Osteoblast (primary cell): ENCODE measurements around the gene ADAP1. TPM values are rescaled to one million over a fixed set of nuclear protein-coding genes. Genes with fewer than 3 reads are reported as not detected.

ENCODE experiments used
- DNase-seq: peaks from one replicate; pipeline ENCODE4 v3.0.0; 2011; ENCODE audit warnings: low spot score, mixed read lengths; ENCODE audit not compliant: insufficient read length; ENCODE audit errors: missing footprints
- H2AFZ ChIP-seq: 2 replicates; pipeline ENCODE4 v1.6.0; 2011; ENCODE audit warnings: mild to moderate bottlenecking, low read length
- H3K27ac ChIP-seq: 2 replicates; pipeline ENCODE4 v1.5.1; 2011; ENCODE audit warnings: mild to moderate bottlenecking, low read depth, low read length, moderate library complexity
- H3K27me3 ChIP-seq: 2 replicates; pipeline ENCODE4 v1.6.0; 2012; ENCODE audit warnings: mild to moderate bottlenecking, control low read depth, inconsistent platforms, low read length, moderate library complexity; ENCODE audit not compliant: insufficient read depth
- H3K36me3 ChIP-seq: 2 replicates; pipeline ENCODE4 v1.5.1; 2011; ENCODE audit warnings: mild to moderate bottlenecking, low read length, control low read depth, moderate library complexity; ENCODE audit not compliant: insufficient read depth
- H3K4me1 ChIP-seq: 2 replicates; pipeline ENCODE4 v1.5.1; 2011; ENCODE audit warnings: mild to moderate bottlenecking, low read length, control low read depth, moderate library complexity; ENCODE audit not compliant: insufficient read depth
- H3K4me2 ChIP-seq: 2 replicates; pipeline ENCODE4 v1.6.0; 2011; ENCODE audit warnings: mild to moderate bottlenecking, low read length; ENCODE audit not compliant: insufficient read depth
- H3K4me3 ChIP-seq: fragments of 200-600 bp; sonication (generic); 3 replicates; pipeline ENCODE4 v1.5.1; 2012; ENCODE audit warnings: mild to moderate bottlenecking, low read length, inconsistent platforms; ENCODE audit not compliant: insufficient read depth
- H3K79me2 ChIP-seq: 2 replicates; pipeline ENCODE4 v1.6.0; 2012; ENCODE audit warnings: mild to moderate bottlenecking, low read length, control low read depth, inconsistent platforms; ENCODE audit not compliant: insufficient read depth
- H3K9me3 ChIP-seq: 2 replicates; pipeline ENCODE4 v1.5.1; 2011; ENCODE audit warnings: low read depth, low read length, control low read depth
- H4K20me1 ChIP-seq: 2 replicates; pipeline ENCODE4 v1.6.0; 2012; ENCODE audit warnings: mild to moderate bottlenecking, low read length, control low read depth; ENCODE audit not compliant: insufficient read depth
- CTCF ChIP-seq: IDR thresholded peaks from 2 replicates; pipeline ENCODE4 v1.5.1; 2011; ENCODE audit warnings: mild to moderate bottlenecking, low read depth, low read length, moderate library complexity; ENCODE audit errors: extremely low read depth
- total RNA-seq: library from RNA; depleted of rRNA; stranded (reverse); fragments of >200 nt; gene quantifications from 2 replicates; pipeline ENCODE4 v1.2.3, GENCODE V29; 2012

ADAP1 gene
- total RNA-seq, 1 donor: 2.2 TPM

GRCh38 chr7:929311-929711 is 25.2 kb downstream of the ADAP1 start:
- H2AFZ ChIP-seq: no peak overlapping the region
- no peaks in the 10 kb centered on the region for H3K79me2 ChIP-seq
- H3K36me3 ChIP-seq: no peaks in the 10 kb centered on the region
- no peaks in the 10 kb centered on the region for H3K9me3 ChIP-seq
- no peak for TF ChIP-seq CTCF
- H3K4me1 ChIP-seq: peaks cover 8% of the 10 kb centered on the region
- no peak overlapping the region for H3K4me3 ChIP-seq
- DNase-seq: no peak
- H4K20me1 ChIP-seq: no peaks in the 10 kb centered on the region
- no peaks in the 10 kb centered on the region for H3K27me3 ChIP-seq
- H3K27ac ChIP-seq: no peak overlapping the region
- H3K4me2 ChIP-seq: no peak overlapping the region

GRCh38 chr7:927031-927671 is 27.3 kb downstream of the ADAP1 start:
- H3K27ac ChIP-seq: no peak overlapping the region
- no peaks in the 10 kb centered on the region for H3K36me3 ChIP-seq
- H3K4me2 ChIP-seq: no peak overlapping the region
- no peak overlapping the region for H2AFZ ChIP-seq
- H3K79me2 ChIP-seq: no peaks in the 10 kb centered on the region
- H3K9me3 ChIP-seq: no peaks in the 10 kb centered on the region
- no peak overlapping the region for H3K4me3 ChIP-seq
- no peaks in the 10 kb centered on the region for H3K27me3 ChIP-seq
- no peaks in the 10 kb centered on the region for H4K20me1 ChIP-seq
- no peak for DNase-seq
- peaks cover 8% of the 10 kb centered on the region for H3K4me1 ChIP-seq
- no peak for TF ChIP-seq CTCF

GRCh38 chr7:926061-927030 is 28.1 kb downstream of the ADAP1 start:
- Histone ChIP-seq H3K79me2 (no peaks in the 10 kb centered on the region), H3K4me1 (peaks cover 8% of the 10 kb centered on the region), H2AFZ (no peak overlapping the region), H3K4me3 (no peak overlapping the region), H3K36me3 (no peaks in the 10 kb centered on the region), H3K27ac (no peak overlapping the region), H3K27me3 (no peaks in the 10 kb centered on the region), H4K20me1 (no peaks in the 10 kb centered on the region), H3K4me2 (no peak overlapping the region), H3K9me3 (no peaks in the 10 kb centered on the region)
- TF ChIP-seq CTCF: no peak
- DNase-seq: no peak

- peaks cover 8% of the 10 kb centered on the region for H3K4me1 ChIP-seq
- H3K9me3 ChIP-seq: no peaks in the 10 kb centered on the region
- no peak for TF ChIP-seq CTCF
- no peaks in the 10 kb centered on the region for H4K20me1 ChIP-seq
- H3K27me3 ChIP-seq: no peaks in the 10 kb centered on the region
- H3K79me2 ChIP-seq: no peaks in the 10 kb centered on the region
- no peaks in the 10 kb centered on the region for H3K36me3 ChIP-seq
- no peak overlapping the region for H3K27ac ChIP-seq
- no peak overlapping the region for H3K4me2 ChIP-seq
- no peak overlapping the region for H2AFZ ChIP-seq
- no peak overlapping the region for H3K4me3 ChIP-seq
- DNase-seq: no peak
These were observed 28.9 kb downstream of the ADAP1 start for GRCh38 chr7:925601-926000.
